Brain microvascular endothelial cell (primary cell): Measurements from ENCODE around the gene ERCC2.
"Not testable (repeated sequence)": the region's sequence is repeated elsewhere in the genome, so short reads cannot be mapped to it uniquely, and the experiment has no call there.

Experiments used
- DNase-seq: peaks from one replicate; pipeline ENCODE4 v3.0.0-alpha.2; 2020
- H3K27ac ChIP-seq: fragments of 250-450 bp; sonication (Bioruptor Pico); 2 replicates; pipeline ENCODE4 v1.5.1; 2020; ENCODE audit warnings: mild to moderate bottlenecking, moderate library complexity
- H3K27me3 ChIP-seq: fragments of 250-450 bp; sonication (Bioruptor Pico); replicated peaks from 2 replicates; pipeline ENCODE4 v1.5.1; 2020; ENCODE audit warnings: mild to moderate bottlenecking
- H3K36me3 ChIP-seq: fragments of 250-450 bp; sonication (Bioruptor Pico); replicated peaks from 2 replicates; pipeline ENCODE4 v1.5.1; 2020; ENCODE audit warnings: mild to moderate bottlenecking
- H3K4me3 ChIP-seq: 2 replicates; pipeline ENCODE4 v1.5.1; 2011; ENCODE audit warnings: low read depth, mild to moderate bottlenecking, control low read depth, low read length, moderate library complexity
- in situ Hi-C: cut with HindIII; loops from 2 replicates; pipeline ENCODE4 v1.10.0; 2017; ENCODE audit warnings: low sequenced_read_pairs, low pct_ligation_motif_present
- TF ChIP-seq, protein P1 (sequence below): IDR thresholded peaks from 2 replicates; pipeline ENCODE4 v1.5.1; 2011; ENCODE audit warnings: low read depth, mild to moderate bottlenecking, moderate library complexity, low read length, control low read depth, inconsistent platforms; ENCODE audit errors: missing control alignments

The ERCC2 gene

GRCh38 chr19:45413497-45413896, 43.1 kb upstream of the ERCC2 start:
- Histone ChIP-seq H3K36me3 (peaks cover 45% of the 10 kb centered on the region), H3K27ac (no peak overlapping the region), H3K27me3 (no peaks in the 10 kb centered on the region), H3K4me3 (no peak overlapping the region)
- in situ Hi-C loops: no loop called here
- DNase-seq: no peak
- TF ChIP-seq, protein P1, sequence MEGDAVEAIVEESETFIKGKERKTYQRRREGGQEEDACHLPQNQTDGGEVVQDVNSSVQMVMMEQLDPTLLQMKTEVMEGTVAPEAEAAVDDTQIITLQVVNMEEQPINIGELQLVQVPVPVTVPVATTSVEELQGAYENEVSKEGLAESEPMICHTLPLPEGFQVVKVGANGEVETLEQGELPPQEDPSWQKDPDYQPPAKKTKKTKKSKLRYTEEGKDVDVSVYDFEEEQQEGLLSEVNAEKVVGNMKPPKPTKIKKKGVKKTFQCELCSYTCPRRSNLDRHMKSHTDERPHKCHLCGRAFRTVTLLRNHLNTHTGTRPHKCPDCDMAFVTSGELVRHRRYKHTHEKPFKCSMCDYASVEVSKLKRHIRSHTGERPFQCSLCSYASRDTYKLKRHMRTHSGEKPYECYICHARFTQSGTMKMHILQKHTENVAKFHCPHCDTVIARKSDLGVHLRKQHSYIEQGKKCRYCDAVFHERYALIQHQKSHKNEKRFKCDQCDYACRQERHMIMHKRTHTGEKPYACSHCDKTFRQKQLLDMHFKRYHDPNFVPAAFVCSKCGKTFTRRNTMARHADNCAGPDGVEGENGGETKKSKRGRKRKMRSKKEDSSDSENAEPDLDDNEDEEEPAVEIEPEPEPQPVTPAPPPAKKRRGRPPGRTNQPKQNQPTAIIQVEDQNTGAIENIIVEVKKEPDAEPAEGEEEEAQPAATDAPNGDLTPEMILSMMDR: no peak

DNA sequence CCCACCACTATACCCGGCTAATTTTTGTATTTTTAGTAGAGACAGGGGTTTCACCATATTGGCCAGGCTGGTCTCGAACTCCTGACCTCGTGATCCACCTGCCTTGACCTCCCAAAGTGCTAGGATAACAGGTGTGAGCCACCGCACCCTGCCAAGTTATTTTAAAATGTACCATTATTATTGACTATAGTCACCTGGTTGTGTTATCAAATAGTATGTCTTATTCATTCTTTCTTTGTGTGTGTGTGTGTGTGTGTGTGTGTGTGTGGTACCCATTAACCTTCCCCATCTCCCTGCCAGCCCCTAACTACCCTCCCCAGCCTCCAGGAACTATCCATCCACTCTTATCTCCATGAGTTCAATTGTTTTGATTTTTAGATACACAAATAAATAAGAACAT, 40.0 kb upstream of the ERCC2 start:
- DNase-seq, H3K27ac ChIP-seq, H3K4me3 ChIP-seq, in situ Hi-C loops, H3K27me3 ChIP-seq: not testable (repeated sequence)
- peaks cover 25% of the 10 kb centered on the region for H3K36me3 ChIP-seq

DNA sequence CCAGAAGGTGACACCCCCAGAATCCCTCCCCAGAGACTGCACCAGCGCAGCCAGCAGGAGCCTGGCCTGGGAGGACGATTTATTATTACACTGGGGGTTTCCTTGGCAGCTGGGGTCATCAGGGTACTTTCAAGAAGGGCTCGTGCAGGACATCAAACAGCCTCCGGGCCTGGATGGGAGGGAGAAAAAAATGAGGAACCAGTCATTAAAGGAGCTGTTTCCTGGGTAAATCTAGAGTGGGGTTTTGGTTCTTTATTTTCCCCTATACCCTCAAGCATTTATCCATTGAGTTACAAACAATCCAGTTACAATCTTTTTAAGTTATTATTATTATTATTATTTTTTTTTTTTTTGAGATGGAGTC, 39.2 kb upstream of the ERCC2 start:
- H3K4me3 ChIP-seq: no peak overlapping the region
- TF ChIP-seq, protein P1: no peak
- H3K27ac ChIP-seq: no peak overlapping the region
- peaks cover 23% of the 10 kb centered on the region for H3K36me3 ChIP-seq
- H3K27me3 ChIP-seq: no peaks in the 10 kb centered on the region
- in situ Hi-C loops: no loop called here
- no peak for DNase-seq

DNA sequence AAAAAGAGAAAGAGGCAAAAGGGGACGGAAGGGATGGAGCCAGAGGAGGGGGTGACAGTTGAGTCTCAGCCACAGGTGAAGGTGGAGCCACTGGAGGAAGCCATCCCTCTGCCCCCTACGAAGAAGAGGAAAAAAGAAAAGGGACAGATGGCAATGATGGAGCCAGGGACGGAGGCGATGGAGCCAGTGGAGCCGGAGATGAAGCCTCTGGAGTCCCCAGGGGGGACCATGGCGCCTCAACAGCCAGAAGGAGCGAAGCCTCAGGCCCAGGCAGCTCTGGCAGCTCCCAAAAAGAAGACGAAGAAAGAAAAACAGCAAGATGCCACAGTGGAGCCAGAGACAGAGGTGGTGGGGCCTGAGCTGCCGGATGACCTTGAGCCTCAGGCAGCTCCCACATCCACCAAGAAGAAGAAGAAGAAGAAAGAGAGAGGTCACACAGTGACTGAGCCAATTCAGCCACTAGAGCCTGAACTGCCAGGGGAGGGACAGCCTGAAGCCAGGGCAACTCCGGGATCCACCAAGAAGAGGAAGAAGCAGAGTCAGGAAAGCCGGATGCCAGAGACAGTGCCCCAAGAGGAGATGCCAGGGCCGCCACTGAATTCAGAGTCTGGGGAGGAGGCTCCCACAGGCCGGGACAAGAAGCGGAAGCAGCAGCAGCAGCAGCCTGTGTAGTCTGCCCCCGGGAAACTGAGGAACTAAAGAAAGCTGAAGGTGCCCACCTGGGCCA, 38.6 kb upstream of the ERCC2 start:
- H3K4me3 ChIP-seq: no peak overlapping the region
- TF ChIP-seq, protein P1: no peak
- no peak for DNase-seq
- in situ Hi-C loops: no loop called here
- peaks cover 17% of the 10 kb centered on the region for H3K36me3 ChIP-seq
- no peaks in the 10 kb centered on the region for H3K27me3 ChIP-seq
- no peak overlapping the region for H3K27ac ChIP-seq

DNA sequence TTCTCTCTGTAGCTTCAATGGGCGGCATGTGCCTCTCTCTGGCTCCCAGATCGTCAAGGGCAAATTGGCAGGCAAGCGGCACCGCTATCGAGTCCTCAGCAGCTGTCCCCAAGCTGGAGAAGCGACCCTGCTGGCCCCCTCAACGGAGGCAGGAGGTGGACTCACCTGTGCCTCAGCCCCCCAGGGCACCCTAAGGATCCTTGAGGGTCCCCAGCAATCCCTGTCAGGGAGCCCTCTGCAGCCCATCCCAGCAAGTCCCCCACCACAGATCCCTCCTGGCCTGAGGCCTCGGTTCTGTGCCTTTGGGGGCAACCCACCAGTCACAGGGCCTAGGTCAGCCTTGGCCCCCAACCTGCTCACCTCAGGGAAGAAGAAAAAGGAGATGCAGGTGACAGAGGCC, 37.7 kb upstream of the ERCC2 start:
- DNase-seq: no peak
- TF ChIP-seq, protein P1: no peak
- no peaks in the 10 kb centered on the region for H3K27me3 ChIP-seq
- H3K27ac ChIP-seq: no peak overlapping the region
- H3K36me3 ChIP-seq: peaks cover 8% of the 10 kb centered on the region
- in situ Hi-C loops: no loop called here
- H3K4me3 ChIP-seq: no peak overlapping the region

GRCh38 chr19:45407585-45407984, 37.2 kb upstream of the ERCC2 start:
- H3K27ac ChIP-seq, in situ Hi-C loops, DNase-seq, H3K36me3 ChIP-seq, H3K27me3 ChIP-seq: not testable (repeated sequence)
- peak overlapping the region; percentile 92 for H3K4me3 ChIP-seq

DNA sequence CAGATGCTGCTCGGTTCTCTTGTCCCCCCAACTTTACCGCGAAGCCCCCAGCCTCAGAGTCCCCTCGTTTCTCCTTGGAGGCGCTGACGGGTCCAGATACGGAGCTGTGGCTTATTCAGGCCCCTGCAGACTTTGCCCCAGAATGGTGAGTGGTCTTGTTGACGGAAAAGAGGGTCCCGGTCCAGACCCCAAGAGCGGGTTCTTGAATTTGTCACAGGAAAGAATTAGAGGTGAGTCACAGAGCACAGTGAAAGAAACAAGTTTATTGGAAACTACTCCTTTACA, 36.7 kb upstream of the ERCC2 start:
- in situ Hi-C loops: no loop called here
- TF ChIP-seq, protein P1: no peak
- Histone ChIP-seq H3K27ac (no peak overlapping the region), H3K4me3 (peak overlapping the region; percentile 92), H3K27me3 (no peaks in the 10 kb centered on the region), H3K36me3 (peaks cover 5% of the 10 kb centered on the region)
- no peak for DNase-seq
